ENCODE results near the gene RALY. TPM values are rescaled to one million over a fixed set of nuclear protein-coding genes. Genes with fewer than 3 reads are reported as not detected.

Gene RALY
- total and polyA plus RNA-seq, 2 donors (not counting 3 experiments of a cell fraction or from before 2014, with no cell fraction given), result 142 to 146 TPM

DNA sequence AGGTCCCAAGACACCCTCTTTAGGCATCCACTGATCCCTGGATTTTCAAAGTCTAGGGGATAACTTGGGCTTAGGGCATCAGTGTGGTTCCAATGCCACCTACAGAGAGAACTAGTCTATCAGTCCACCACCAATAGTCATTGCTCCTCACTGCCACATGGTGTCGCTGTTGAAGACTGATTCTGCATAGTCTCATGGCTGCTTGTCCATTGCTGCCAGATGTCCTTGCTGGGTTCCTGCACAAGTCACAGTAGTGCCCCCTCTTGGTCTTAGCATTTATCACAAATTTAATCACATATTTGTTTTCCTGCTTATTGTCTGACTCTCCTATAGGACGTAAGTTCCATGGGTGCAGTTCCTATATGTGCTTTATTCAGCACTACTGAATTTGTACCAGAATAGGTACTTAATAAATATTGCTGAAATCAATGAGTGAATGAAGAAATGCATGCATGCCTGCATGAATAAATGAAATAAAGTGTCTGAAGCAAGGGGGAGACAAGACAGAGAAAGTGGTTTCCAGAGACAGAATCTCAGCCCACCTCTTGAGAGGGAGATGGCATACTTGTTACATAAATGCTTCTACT lies 45.9 kb upstream of the RALY start:
- Histone ChIP-seq H3K4me2 (ENCODE audit: insufficient read depth, low read length) (no peak overlapping the region), H2AFZ (ENCODE audit: low read depth, low read length) (no peak overlapping the region), H3K79me2 (ENCODE audit: control insufficient read depth, insufficient read depth, low read length) (no peaks in the 10 kb centered on the region), H3K4me3 (replicated peaks in 1 of 3; ENCODE audit: insufficient read depth in 1 of 3, low read depth in 1 of 3, low read length in 3 of 3) (no peak overlapping the region), H4K20me1 (replicated peaks; ENCODE audit: control insufficient read depth, extremely low read depth, insufficient read depth, low read length) (no peaks in the 10 kb centered on the region), H3K36me3 (ENCODE audit: control insufficient read depth in 2 of 2, extremely low read depth in 1 of 2, insufficient read depth in 2 of 2, low read length in 2 of 2) (no peaks in the 10 kb centered on the region), H3K9ac (replicated peaks; ENCODE audit: extremely low read depth, insufficient read depth, low read length) (no peak overlapping the region), H3K27ac (ENCODE audit: insufficient read depth, low read depth, low read length) (no peak overlapping the region), H3K27me3 (ENCODE audit: control insufficient read depth in 2 of 2, insufficient read depth in 2 of 2, low read length in 2 of 2) (peaks cover 2% of the 10 kb centered on the region in 2 experiments), H3K9me1 (replicated peaks; ENCODE audit: control insufficient read depth, extremely low read depth, insufficient read depth, low read length) (no peaks in the 10 kb centered on the region), H3K9me3 (replicated peaks; ENCODE audit: control insufficient read depth, insufficient read depth, low read length) (no peaks in the 10 kb centered on the region), H3K4me1 (ENCODE audit: control insufficient read depth, extremely low read depth, insufficient read depth, low read length) (no peaks in the 10 kb centered on the region)
- dilution Hi-C loops (cut with MboI; ENCODE audit: extremely low pct_ligation_motif_present, low sequenced_read_pairs), result no loop called here
- peak; percentile 24 for DNase-seq (ENCODE audit: low read depth, low spot score)
- TF ChIP-seq, protein P1, sequence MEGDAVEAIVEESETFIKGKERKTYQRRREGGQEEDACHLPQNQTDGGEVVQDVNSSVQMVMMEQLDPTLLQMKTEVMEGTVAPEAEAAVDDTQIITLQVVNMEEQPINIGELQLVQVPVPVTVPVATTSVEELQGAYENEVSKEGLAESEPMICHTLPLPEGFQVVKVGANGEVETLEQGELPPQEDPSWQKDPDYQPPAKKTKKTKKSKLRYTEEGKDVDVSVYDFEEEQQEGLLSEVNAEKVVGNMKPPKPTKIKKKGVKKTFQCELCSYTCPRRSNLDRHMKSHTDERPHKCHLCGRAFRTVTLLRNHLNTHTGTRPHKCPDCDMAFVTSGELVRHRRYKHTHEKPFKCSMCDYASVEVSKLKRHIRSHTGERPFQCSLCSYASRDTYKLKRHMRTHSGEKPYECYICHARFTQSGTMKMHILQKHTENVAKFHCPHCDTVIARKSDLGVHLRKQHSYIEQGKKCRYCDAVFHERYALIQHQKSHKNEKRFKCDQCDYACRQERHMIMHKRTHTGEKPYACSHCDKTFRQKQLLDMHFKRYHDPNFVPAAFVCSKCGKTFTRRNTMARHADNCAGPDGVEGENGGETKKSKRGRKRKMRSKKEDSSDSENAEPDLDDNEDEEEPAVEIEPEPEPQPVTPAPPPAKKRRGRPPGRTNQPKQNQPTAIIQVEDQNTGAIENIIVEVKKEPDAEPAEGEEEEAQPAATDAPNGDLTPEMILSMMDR (IDR thresholded peaks at IDR 0.05; ENCODE audit: extremely low read depth in 1 of 2, insufficient read depth in 1 of 2, low read depth in 1 of 2, low read length in 2 of 2), result peak; percentile 52 to 70
- TF ChIP-seq JUN (IDR thresholded peaks at IDR 0.05; ENCODE audit: borderline replicate concordance, insufficient read depth, insufficient read length, low read depth), result no peak
- intact Hi-C loops (cut with micrococcal nuclease), result loop anchor here (5.0 kb wide), 1 partner anchor 119 kb away; no protein-coding TSS in a partner anchor
- ChIA-PET POLR2A (no interaction called here), CTCF (no interaction called here)
- BruUV-seq (replicated peaks), result no TSS peak
- peak; percentile 68 for FAIRE-seq

DNA sequence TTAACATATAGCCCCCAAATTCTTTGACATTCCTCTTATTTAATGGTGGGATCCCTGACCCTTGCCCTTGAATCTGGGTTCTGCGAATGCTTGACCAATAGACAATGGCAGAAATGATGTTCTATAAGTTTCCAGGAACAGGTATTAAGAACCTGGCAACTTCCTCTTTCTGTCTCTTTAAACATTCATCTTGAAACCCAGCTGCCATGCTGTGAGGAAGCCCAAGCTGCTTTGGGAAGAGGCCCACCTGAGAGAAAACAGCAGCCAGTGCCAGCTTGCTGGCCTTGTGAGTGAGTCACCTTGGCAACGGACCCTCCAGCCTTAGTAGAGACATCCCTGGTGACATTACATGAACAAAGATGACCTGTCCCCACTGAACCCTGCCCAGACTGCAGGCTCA lies 45.2 kb upstream of the RALY start:
- CTCF ChIA-PET, result interaction anchor here (0.6 kb wide), 1 partner anchor 38 kb away, joined by 3 read pairs; no protein-coding TSS in a partner anchor

More for the DNA sequence above, 45.2 kb upstream of the RALY start:
- no peak for FAIRE-seq
- peaks cover 2% of the 10 kb centered on the region in 2 experiments for H3K27me3 ChIP-seq (ENCODE audit: control insufficient read depth in 2 of 2, insufficient read depth in 2 of 2, low read length in 2 of 2)
- H2AFZ ChIP-seq (ENCODE audit: low read depth, low read length), result no peak overlapping the region
- no peaks in the 10 kb centered on the region for H3K79me2 ChIP-seq (ENCODE audit: control insufficient read depth, insufficient read depth, low read length)
- dilution Hi-C loops (cut with MboI; ENCODE audit: extremely low pct_ligation_motif_present, low sequenced_read_pairs) (no loop called here), intact Hi-C loops (cut with micrococcal nuclease) (loop anchor here (5.0 kb wide), 1 partner anchor 119 kb away; no protein-coding TSS in a partner anchor)
- no peak for DNase-seq (ENCODE audit: low read depth, low spot score)
- no peaks in the 10 kb centered on the region for H3K9me1 ChIP-seq (replicated peaks; ENCODE audit: control insufficient read depth, extremely low read depth, insufficient read depth, low read length)
- no peak overlapping the region for H3K9ac ChIP-seq (replicated peaks; ENCODE audit: extremely low read depth, insufficient read depth, low read length)
- H3K4me1 ChIP-seq (ENCODE audit: control insufficient read depth, extremely low read depth, insufficient read depth, low read length), result no peaks in the 10 kb centered on the region
- no peaks in the 10 kb centered on the region for H3K36me3 ChIP-seq (ENCODE audit: control insufficient read depth in 2 of 2, extremely low read depth in 1 of 2, insufficient read depth in 2 of 2, low read length in 2 of 2)
- no peaks in the 10 kb centered on the region for H3K9me3 ChIP-seq (replicated peaks; ENCODE audit: control insufficient read depth, insufficient read depth, low read length)
- POLR2A ChIA-PET, result no interaction called here
- no peak overlapping the region for H3K27ac ChIP-seq (ENCODE audit: insufficient read depth, low read depth, low read length)
- TF ChIP-seq JUN (IDR thresholded peaks at IDR 0.05; ENCODE audit: borderline replicate concordance, insufficient read depth, insufficient read length, low read depth) (no peak), MAX (IDR thresholded peaks at IDR 0.05; ENCODE audit: insufficient read depth, insufficient read length) (no peak), MYC (IDR thresholded peaks at IDR 0.05; ENCODE audit: low read depth, low read length) (no peak), POLR2A (IDR thresholded peaks at IDR 0.05; ENCODE audit: low read depth, low read length) (no peak), GATA2 (IDR thresholded peaks at IDR 0.05; ENCODE audit: insufficient read depth, insufficient read length, low read depth, low read length) (no peak), POLR2AphosphoS5 (IDR thresholded peaks at IDR 0.05; ENCODE audit: insufficient read depth, low read depth, low read length) (no peak), FOS (IDR thresholded peaks at IDR 0.05; ENCODE audit: borderline replicate concordance, insufficient read depth, low read length) (no peak), EZH2 (IDR thresholded peaks at IDR 0.05; ENCODE audit: borderline replicate concordance, low read depth, low read length, severe bottlenecking) (no peak)
- TF ChIP-seq, protein P1 (IDR thresholded peaks at IDR 0.05; ENCODE audit: extremely low read depth in 1 of 2, insufficient read depth in 1 of 2, low read depth in 1 of 2, low read length in 2 of 2), result no peak
- BruUV-seq (replicated peaks), result no TSS peak
- no peak overlapping the region for H3K4me2 ChIP-seq (ENCODE audit: insufficient read depth, low read length)
- H4K20me1 ChIP-seq (replicated peaks; ENCODE audit: control insufficient read depth, extremely low read depth, insufficient read depth, low read length), result no peaks in the 10 kb centered on the region
- no peak overlapping the region for H3K4me3 ChIP-seq (replicated peaks in 1 of 3; ENCODE audit: insufficient read depth in 1 of 3, low read depth in 1 of 3, low read length in 3 of 3)

Measured in endothelial cell of umbilical vein (primary cell).